Measurements from ENCODE around the gene CCT4. TPM values are rescaled to one million over a fixed set of nuclear protein-coding genes. Genes with fewer than 3 reads are reported as not detected.
"Not testable (repeated sequence)": the region's sequence is repeated elsewhere in the genome, so short reads cannot be mapped to it uniquely, and the experiment has no call there.

CCT4 gene
- total RNA-seq, 4 donors from 2014 or later, result 88.4 to 151 (median 120) TPM

DNA sequence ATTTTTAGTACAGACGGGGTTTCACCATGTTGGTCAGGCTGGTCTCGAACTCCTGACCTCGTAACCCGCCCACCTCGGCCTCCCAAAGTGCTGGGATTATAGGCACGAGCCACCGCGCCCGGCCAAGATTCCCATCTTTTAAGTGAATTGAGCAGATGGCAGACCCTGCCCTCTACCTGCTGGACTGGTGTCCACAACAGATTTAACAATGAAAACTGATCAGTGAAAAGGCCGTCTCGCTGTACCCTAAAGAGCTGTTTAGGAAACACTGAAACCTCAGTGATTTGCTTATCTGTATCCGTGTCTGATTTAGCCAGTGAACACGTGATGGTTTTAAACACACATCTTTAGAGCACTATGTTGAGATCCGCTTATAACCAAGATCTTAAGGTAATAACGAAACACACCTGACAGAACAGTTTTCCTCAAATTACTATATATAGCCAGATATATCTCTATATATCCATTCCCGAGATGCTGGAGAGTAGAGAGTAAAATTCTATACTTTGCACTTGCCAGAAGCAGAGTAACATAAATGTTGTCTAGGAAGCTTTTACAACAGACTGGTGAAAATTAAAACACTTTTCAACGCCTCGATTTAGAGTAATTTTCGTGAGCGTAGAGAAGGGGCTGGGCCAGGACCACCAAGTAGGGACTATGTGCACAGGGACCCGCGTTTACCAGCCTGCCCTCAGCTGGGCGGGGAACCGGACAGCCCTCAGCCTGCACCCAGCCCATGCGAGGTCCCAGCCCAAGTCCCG lies 35.2 kb downstream of the CCT4 start:
- Histone ChIP-seq H3K27ac (peak overlapping the region; percentile 89 to 95), H3K9me3 (no peaks in the 10 kb centered on the region), H3K27me3 (no peaks in the 10 kb centered on the region), H3K36me3 (no peaks in the 10 kb centered on the region), H3K4me3 (peak overlapping the region; percentile 84 to 90), H3K4me1 (no peaks in the 10 kb centered on the region)
- DNase-seq, result peak in 1 of 2 donors; percentile 17
- intact Hi-C loops (cut with DNase I; ENCODE audit: low total_unique reads), result no loop called here
- TF ChIP-seq, protein P1, sequence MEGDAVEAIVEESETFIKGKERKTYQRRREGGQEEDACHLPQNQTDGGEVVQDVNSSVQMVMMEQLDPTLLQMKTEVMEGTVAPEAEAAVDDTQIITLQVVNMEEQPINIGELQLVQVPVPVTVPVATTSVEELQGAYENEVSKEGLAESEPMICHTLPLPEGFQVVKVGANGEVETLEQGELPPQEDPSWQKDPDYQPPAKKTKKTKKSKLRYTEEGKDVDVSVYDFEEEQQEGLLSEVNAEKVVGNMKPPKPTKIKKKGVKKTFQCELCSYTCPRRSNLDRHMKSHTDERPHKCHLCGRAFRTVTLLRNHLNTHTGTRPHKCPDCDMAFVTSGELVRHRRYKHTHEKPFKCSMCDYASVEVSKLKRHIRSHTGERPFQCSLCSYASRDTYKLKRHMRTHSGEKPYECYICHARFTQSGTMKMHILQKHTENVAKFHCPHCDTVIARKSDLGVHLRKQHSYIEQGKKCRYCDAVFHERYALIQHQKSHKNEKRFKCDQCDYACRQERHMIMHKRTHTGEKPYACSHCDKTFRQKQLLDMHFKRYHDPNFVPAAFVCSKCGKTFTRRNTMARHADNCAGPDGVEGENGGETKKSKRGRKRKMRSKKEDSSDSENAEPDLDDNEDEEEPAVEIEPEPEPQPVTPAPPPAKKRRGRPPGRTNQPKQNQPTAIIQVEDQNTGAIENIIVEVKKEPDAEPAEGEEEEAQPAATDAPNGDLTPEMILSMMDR (IDR thresholded peaks at IDR 0.05), result no peak
- TF ChIP-seq POLR2A (IDR thresholded peaks at IDR 0.05), result no peak

DNA sequence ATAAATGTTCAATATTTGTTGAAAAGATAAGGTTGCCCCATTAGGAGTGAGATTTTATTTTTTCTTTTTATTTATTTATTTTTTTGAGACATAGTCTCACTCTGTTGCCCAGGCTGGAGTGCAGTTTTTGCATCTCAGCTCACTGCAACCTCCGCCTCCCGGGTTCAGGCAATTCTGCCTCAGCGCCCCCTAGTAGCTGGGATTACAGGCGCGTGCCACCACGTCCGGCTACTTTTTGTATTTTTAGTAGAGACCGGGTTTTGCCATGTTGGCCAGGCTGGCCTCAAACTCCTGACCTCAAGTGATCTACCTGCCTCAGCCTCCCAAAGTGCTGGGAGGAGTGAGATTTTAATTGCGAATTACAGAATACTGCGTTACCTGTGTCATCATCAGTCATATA lies 37.2 kb downstream of the CCT4 start:
- DNase-seq; H3K27me3 ChIP-seq; H3K4me3 ChIP-seq; H3K4me1 ChIP-seq; H3K27ac ChIP-seq; H3K36me3 ChIP-seq; intact Hi-C loops (cut with DNase I; ENCODE audit: low total_unique reads); H3K9me3 ChIP-seq: not testable (repeated sequence)

DNA sequence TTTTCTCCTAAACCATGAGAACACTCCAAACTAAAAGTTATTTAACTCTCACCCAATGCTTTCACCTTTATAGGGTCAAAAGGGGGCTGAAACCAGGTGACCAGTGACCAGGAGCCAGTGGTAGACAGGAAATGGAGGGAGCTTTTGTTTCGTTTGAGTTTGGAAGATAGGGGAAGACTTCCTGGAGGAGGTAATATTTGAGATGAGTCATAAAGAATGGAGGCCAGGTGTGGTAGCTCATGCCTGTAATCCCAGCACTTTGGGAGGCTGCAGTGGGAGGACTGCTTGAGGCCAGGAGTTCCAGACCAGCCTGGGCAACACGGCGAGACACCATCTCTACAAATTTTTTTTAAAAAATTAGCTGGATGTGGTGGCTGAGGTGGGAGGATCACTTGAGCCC lies 43.1 kb downstream of the CCT4 start:
- no peak for DNase-seq
- intact Hi-C loops (cut with DNase I; ENCODE audit: low total_unique reads), result no loop called here
- H3K36me3 ChIP-seq, result no peaks in the 10 kb centered on the region
- no peaks in the 10 kb centered on the region for H3K9me3 ChIP-seq
- TF ChIP-seq POLR2A (IDR thresholded peaks at IDR 0.05), result no peak
- TF ChIP-seq, protein P1 (IDR thresholded peaks at IDR 0.05), result no peak
- H3K27ac ChIP-seq, result no peak overlapping the region
- no peak overlapping the region for H3K4me3 ChIP-seq
- H3K4me1 ChIP-seq, result no peaks in the 10 kb centered on the region
- no peaks in the 10 kb centered on the region for H3K27me3 ChIP-seq

DNA sequence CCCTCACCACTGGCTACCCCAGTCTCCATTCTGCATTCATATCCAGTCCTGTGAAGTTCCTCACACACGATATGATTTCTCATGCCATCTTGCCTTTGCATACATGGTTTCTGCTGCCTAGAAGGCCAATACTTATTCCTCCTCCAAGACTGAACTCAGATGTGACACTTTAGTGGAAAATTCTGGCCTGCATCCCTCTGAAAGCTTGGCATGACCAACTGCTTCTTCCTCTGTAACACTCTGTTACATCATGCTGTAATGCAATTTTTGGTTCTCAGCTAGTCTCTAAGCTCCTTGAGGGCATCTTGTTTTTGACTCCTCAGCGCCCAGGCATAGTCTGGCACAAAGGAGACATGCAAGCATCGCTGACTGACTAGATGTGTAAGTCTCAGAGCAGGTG lies 47.2 kb downstream of the CCT4 start:
- Histone ChIP-seq H3K27ac (no peak overlapping the region), H3K9me3 (no peaks in the 10 kb centered on the region), H3K4me3 (no peak overlapping the region), H3K27me3 (no peaks in the 10 kb centered on the region), H3K36me3 (no peaks in the 10 kb centered on the region), H3K4me1 (no peaks in the 10 kb centered on the region)
- no peak for TF ChIP-seq POLR2A (IDR thresholded peaks at IDR 0.05)
- TF ChIP-seq, protein P1 (IDR thresholded peaks at IDR 0.05), result no peak
- DNase-seq, result no peak
- intact Hi-C loops (cut with DNase I; ENCODE audit: low total_unique reads), result no loop called here

DNA sequence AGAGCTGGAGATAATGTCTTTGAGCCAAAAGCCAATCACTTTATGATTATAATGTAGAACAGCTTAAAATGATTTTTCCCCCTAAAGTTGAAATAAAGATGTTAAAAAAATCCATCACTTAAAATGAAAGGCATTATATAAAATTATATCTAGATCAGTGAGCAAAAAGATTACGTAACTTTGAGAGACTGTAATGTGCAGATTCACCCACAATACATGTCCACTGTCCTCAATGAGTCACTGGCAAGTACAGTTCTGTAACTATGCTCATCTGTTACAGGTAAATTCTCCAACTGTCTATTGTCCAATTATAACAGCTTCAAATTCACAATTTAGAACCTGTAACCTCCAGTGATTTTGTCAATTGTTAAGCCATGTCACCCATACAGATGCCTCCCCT lies 53.6 kb downstream of the CCT4 start:
- Histone ChIP-seq H3K9me3 (no peaks in the 10 kb centered on the region), H3K36me3 (no peaks in the 10 kb centered on the region), H3K4me1 (no peaks in the 10 kb centered on the region), H3K4me3 (no peak overlapping the region), H3K27ac (no peak overlapping the region), H3K27me3 (no peaks in the 10 kb centered on the region)
- TF ChIP-seq, protein P1 (IDR thresholded peaks at IDR 0.05), result no peak
- TF ChIP-seq POLR2A (IDR thresholded peaks at IDR 0.05), result no peak
- no peak for DNase-seq
- intact Hi-C loops (cut with DNase I; ENCODE audit: low total_unique reads), result no loop called here

Measured in uterus (tissue), 4 donors.